A549 (cell line): ENCODE data around the gene WSCD1. TPM values are rescaled to one million over a fixed set of nuclear protein-coding genes. Genes with fewer than 3 reads are reported as not detected.

Source experiments
- ATAC-seq, 2 experiments: fragments of 200-7000 bp in 1 of 2; fragments of >200 bp in 1 of 2; cut with Nextera tagmentation in 1 of 2; cut with Tn5 transposase in 1 of 2; 3 replicates each; pipeline versions ENCODE4 v1.8.0 to v1.9.1; 2018 to 2020; ENCODE audit warnings: mild to moderate bottlenecking in 1 of 2, moderate library complexity in 1 of 2
- CTCF ChIA-PET: fragments of 300-600 bp; sonication (Branson Sonifier 250); formaldehyde crosslinking; extraction: SDS; loops from one replicate; lab custom pipeline; 2021; ENCODE audit warnings: antibody characterized with exemption, inconsistent platforms; lab: Yijun Ruan, JAX
- POLR2A ChIA-PET: fragments of 350-600 bp; formaldehyde crosslinking; extraction: SDS; loops from one replicate; lab custom pipeline; 2021; ENCODE audit warnings: antibody characterized with exemption, inconsistent platforms; lab: Yijun Ruan, JAX
- DNase-seq, 2 experiments: peaks; one replicate each; pipeline versions ENCODE4 v3.0.0 to v3.0.0-alpha.2; 2011 to 2016; ENCODE audit warnings: low read depth in 1 of 2, low spot score in 1 of 2
- FAIRE-seq: peaks from 2 replicates; lab custom pipeline; 2011; peaks lifted over from hg19 to GRCh38; lab: Jason Lieb, UNC
- H3K27ac ChIP-seq, 2 experiments: fragments of >200 bp; sonication (Bioruptor Twin); formaldehyde crosslinking; 3 replicates each; pipeline ENCODE4 v1.5.1; 2016 to 2017
- H3K4me1 ChIP-seq: fragments of >200 bp; sonication (Bioruptor Twin); formaldehyde crosslinking; 3 replicates; pipeline ENCODE4 v1.6.1; 2016
- H3K4me2 ChIP-seq: fragments of >200 bp; sonication (Bioruptor Twin); formaldehyde crosslinking; 3 replicates; pipeline ENCODE4 v1.6.1; 2016
- H3K4me3 ChIP-seq: fragments of >200 bp; sonication (Bioruptor Twin); formaldehyde crosslinking; 3 replicates; pipeline ENCODE4 v1.5.1; 2016
- H3K9me3 ChIP-seq: fragments of >200 bp; sonication (Bioruptor Twin); formaldehyde crosslinking; 3 replicates; pipeline ENCODE4 v1.6.1; 2016
- BHLHE40 ChIP-seq: IDR thresholded peaks from 2 replicates; pipeline ENCODE4 v1.6.1; 2012; ENCODE audit warnings: low read depth, low read length, inconsistent platforms
- CBX8 ChIP-seq: fragments of 200-600 bp; sonication (generic); IDR thresholded peaks from 2 replicates; pipeline ENCODE4 v1.6.1; 2016
- CEBPB ChIP-seq, 2 experiments: fragments of >200 bp in 1 of 2; sonication (Bioruptor Twin) in 1 of 2; formaldehyde crosslinking in 1 of 2; IDR thresholded peaks; 2 replicates each; pipeline ENCODE4 v1.6.1; 2012 to 2016
- EHF ChIP-seq: fragments of 250-450 bp; sonication (Bioruptor Pico); IDR thresholded peaks from 2 replicates; pipeline ENCODE4 v1.5.0; 2020; ENCODE audit warnings: mild to moderate bottlenecking
- EP300 ChIP-seq, 2 experiments: fragments of >200 bp; sonication (Bioruptor Twin); formaldehyde crosslinking; IDR thresholded peaks; 2 replicates in 1 of 2; 3 replicates in 1 of 2; pipeline ENCODE4 v1.6.1; 2016 to 2017
- ESRRA ChIP-seq: fragments of 150-350 bp; IDR thresholded peaks from 2 replicates; pipeline ENCODE4 v1.6.1; 2014; ENCODE audit warnings: mild to moderate bottlenecking, low read length, borderline replicate concordance
- FOXS1 ChIP-seq: fragments of 250-450 bp; sonication (Bioruptor Pico); IDR thresholded peaks from 2 replicates; pipeline ENCODE4 v1.5.0; 2020; ENCODE audit warnings: mild to moderate bottlenecking, moderate library complexity
- GATA3 ChIP-seq: IDR thresholded peaks from 2 replicates; pipeline ENCODE4 v1.6.1; 2012; ENCODE audit warnings: borderline replicate concordance
- HEYL ChIP-seq: fragments of 250-450 bp; sonication (Bioruptor Pico); IDR thresholded peaks from 2 replicates; pipeline ENCODE4 v1.8.0; 2021; ENCODE audit warnings: mild to moderate bottlenecking, moderate library complexity
- HOXA7 ChIP-seq: fragments of 250-450 bp; sonication (Bioruptor Pico); IDR thresholded peaks from 2 replicates; pipeline ENCODE4 v1.5.0; 2020; ENCODE audit warnings: mild to moderate bottlenecking, moderate library complexity
- HOXB13 ChIP-seq: fragments of 250-450 bp; sonication (Bioruptor Pico); IDR thresholded peaks from 2 replicates; pipeline ENCODE4 v1.5.0; 2020; ENCODE audit warnings: low read depth, mild to moderate bottlenecking, moderate library complexity
- JUNB ChIP-seq: fragments of >200 bp; sonication (Bioruptor Twin); formaldehyde crosslinking; IDR thresholded peaks from 2 replicates; pipeline ENCODE4 v1.6.1; 2016
- KDM1A ChIP-seq: fragments of 200-600 bp; sonication (generic); IDR thresholded peaks from 2 replicates; pipeline ENCODE4 v1.6.1; 2016; ENCODE audit warnings: low read depth, mild to moderate bottlenecking
- MAFK ChIP-seq: fragments of 450-650 bp; IDR thresholded peaks from 2 replicates; pipeline ENCODE4 v1.6.1; 2014; ENCODE audit not compliant: partially characterized antibody
- MAZ ChIP-seq: fragments of 150-350 bp; IDR thresholded peaks from 2 replicates; pipeline ENCODE4 v1.6.1; 2014; ENCODE audit warnings: antibody characterized with exemption, low read depth, low read length, borderline replicate concordance
- NFE2L2 ChIP-seq: fragments of 150-350 bp; conservative IDR thresholded peaks from 2 replicates; pipeline ENCODE4 v1.6.1; 2014; ENCODE audit warnings: low read length
- NR3C1 ChIP-seq: fragments of >200 bp; sonication (Bioruptor Twin); formaldehyde crosslinking; IDR thresholded peaks from 3 replicates; pipeline ENCODE4 v1.6.1; 2017
- POLR2A ChIP-seq: IDR thresholded peaks from 2 replicates; pipeline ENCODE4 v1.6.1; 2012; ENCODE audit warnings: mild to moderate bottlenecking, low read length
- RAD21 ChIP-seq, 2 experiments: fragments of >200 bp in 1 of 2; sonication (Bioruptor Twin) in 1 of 2; formaldehyde crosslinking in 1 of 2; IDR thresholded peaks in 1 of 2; conservative IDR thresholded peaks in 1 of 2; 2 replicates in 1 of 2; 3 replicates in 1 of 2; pipeline ENCODE4 v1.6.1; 2012 to 2018; ENCODE audit warnings: inconsistent platforms in 1 of 2
- RFX5 ChIP-seq: fragments of 450-650 bp; IDR thresholded peaks from 2 replicates; pipeline ENCODE4 v1.7.1; 2014; ENCODE audit warnings: antibody characterized with exemption, mild to moderate bottlenecking, moderate library complexity
- SMC3 ChIP-seq: fragments of >200 bp; sonication (Bioruptor Twin); formaldehyde crosslinking; IDR thresholded peaks from 3 replicates; pipeline ENCODE4 v1.6.1; 2018; ENCODE audit warnings: inconsistent platforms
- SREBF2 ChIP-seq: fragments of 450-650 bp; IDR thresholded peaks from 2 replicates; pipeline ENCODE4 v1.6.1; 2014; ENCODE audit warnings: mild to moderate bottlenecking, moderate library complexity
- ZFP36 ChIP-seq: fragments of 450-650 bp; IDR thresholded peaks from 2 replicates; pipeline ENCODE4 v1.6.1; 2014; ENCODE audit warnings: borderline replicate concordance; ENCODE audit not compliant: partially characterized antibody
- ZNF302 ChIP-seq: fragments of 250-450 bp; sonication (Bioruptor Pico); IDR thresholded peaks from 2 replicates; pipeline ENCODE4 v1.9.0; 2021; ENCODE audit warnings: inconsistent platforms, mild to moderate bottlenecking, moderate library complexity
- WGBS: methylation state at CpG from one replicate; pipeline ENCODE4 v1.1.6; 2017; ENCODE audit errors: missing lambda C conversion rate; 5-methylcytosine and 5-hydroxymethylcytosine counted together
- polyA plus RNA-seq, 4 experiments: library from polyadenylated mRNA; depleted of rRNA in 3 of 4; stranded (reverse); fragments of >200 nt; fragmentation: RNase III in 1 of 4; extraction: RNeasy Plus Mini Kit Qiagen cat#74134 plus additional on column Dnase treatment in 1 of 4; gene quantifications; 2 replicates in 3 of 4; 3 replicates in 1 of 4; pipeline ENCODE4 v1.2.3, GENCODE V29; 2011 to 2017
- TF ChIP-seq, protein P1 (sequence below): fragments of >200 bp; sonication (Bioruptor Twin); formaldehyde crosslinking; IDR thresholded peaks from 2 replicates; pipeline ENCODE4 v1.6.1; 2016
- TF ChIP-seq, protein P2 (sequence below): fragments of >200 bp; sonication (Bioruptor Twin); formaldehyde crosslinking; IDR thresholded peaks from 3 replicates; pipeline ENCODE4 v1.5.1; 2016
- TF ChIP-seq, protein P3 (sequence below): IDR thresholded peaks from 2 replicates; pipeline ENCODE4 v1.6.1; 2012; ENCODE audit warnings: low read depth, borderline replicate concordance

The WSCD1 gene
- polyA plus RNA-seq, 2 of the 4 experiments (the other 2 are of a cell fraction) = 1.6 TPM

DNA sequence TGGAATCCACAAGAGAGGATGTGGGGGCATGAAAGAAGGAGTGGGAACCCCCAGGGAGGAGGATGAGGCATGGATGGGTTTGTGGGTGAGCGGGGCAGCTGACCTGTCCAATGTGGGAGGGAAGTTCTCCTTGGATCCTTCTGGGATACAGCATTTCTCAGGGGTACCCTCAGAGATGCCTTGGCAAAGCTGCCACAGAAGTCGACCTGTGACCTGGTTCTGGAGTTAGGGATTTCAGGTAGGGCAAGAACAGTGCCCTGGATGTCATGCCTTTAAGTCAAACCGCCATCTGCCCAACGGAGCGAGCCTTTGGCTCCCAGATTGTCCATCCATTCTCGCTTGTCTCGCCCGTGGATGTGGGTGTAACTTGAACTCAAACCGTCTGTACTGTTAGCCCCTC lies 30.0 kb downstream of the WSCD1 start:
- 31% methylated on average over 9 of the region's 9 CpGs for WGBS
- DNase-seq = no peak
- Histone ChIP-seq H3K9me3 (no peaks in the 10 kb centered on the region), H3K4me1 (no peaks in the 10 kb centered on the region), H3K4me2 (no peak overlapping the region), H3K4me3 (no peak overlapping the region), H3K27ac (no peak overlapping the region)
- no peak for FAIRE-seq
- ChIA-PET POLR2A (no interaction called here), CTCF (no interaction called here)
- no peak for ATAC-seq
- no peak for TF ChIP-seq ZNF302 (CRISPR knock-in tag)
- no peak for TF ChIP-seq HEYL (CRISPR knock-in tag)
- TF ChIP-seq CEBPB (IDR thresholded peaks at IDR 0.05) = no peak
- TF ChIP-seq FOXS1 (CRISPR knock-in tag) = no peak
- no peak for TF ChIP-seq BHLHE40
- TF ChIP-seq, protein P1, sequence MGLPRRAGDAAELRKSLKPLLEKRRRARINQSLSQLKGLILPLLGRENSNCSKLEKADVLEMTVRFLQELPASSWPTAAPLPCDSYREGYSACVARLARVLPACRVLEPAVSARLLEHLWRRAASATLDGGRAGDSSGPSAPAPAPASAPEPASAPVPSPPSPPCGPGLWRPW = no peak
- TF ChIP-seq SMC3 = no peak
- TF ChIP-seq EP300 (IDR thresholded peaks at IDR 0.05) = no peak
- TF ChIP-seq, protein P2, sequence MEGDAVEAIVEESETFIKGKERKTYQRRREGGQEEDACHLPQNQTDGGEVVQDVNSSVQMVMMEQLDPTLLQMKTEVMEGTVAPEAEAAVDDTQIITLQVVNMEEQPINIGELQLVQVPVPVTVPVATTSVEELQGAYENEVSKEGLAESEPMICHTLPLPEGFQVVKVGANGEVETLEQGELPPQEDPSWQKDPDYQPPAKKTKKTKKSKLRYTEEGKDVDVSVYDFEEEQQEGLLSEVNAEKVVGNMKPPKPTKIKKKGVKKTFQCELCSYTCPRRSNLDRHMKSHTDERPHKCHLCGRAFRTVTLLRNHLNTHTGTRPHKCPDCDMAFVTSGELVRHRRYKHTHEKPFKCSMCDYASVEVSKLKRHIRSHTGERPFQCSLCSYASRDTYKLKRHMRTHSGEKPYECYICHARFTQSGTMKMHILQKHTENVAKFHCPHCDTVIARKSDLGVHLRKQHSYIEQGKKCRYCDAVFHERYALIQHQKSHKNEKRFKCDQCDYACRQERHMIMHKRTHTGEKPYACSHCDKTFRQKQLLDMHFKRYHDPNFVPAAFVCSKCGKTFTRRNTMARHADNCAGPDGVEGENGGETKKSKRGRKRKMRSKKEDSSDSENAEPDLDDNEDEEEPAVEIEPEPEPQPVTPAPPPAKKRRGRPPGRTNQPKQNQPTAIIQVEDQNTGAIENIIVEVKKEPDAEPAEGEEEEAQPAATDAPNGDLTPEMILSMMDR = no peak
- no peak for TF ChIP-seq NFE2L2
- TF ChIP-seq HOXA7 = no peak
- no peak for TF ChIP-seq SREBF2
- no peak for TF ChIP-seq JUNB
- no peak for TF ChIP-seq HOXB13 (CRISPR knock-in tag)

DNA sequence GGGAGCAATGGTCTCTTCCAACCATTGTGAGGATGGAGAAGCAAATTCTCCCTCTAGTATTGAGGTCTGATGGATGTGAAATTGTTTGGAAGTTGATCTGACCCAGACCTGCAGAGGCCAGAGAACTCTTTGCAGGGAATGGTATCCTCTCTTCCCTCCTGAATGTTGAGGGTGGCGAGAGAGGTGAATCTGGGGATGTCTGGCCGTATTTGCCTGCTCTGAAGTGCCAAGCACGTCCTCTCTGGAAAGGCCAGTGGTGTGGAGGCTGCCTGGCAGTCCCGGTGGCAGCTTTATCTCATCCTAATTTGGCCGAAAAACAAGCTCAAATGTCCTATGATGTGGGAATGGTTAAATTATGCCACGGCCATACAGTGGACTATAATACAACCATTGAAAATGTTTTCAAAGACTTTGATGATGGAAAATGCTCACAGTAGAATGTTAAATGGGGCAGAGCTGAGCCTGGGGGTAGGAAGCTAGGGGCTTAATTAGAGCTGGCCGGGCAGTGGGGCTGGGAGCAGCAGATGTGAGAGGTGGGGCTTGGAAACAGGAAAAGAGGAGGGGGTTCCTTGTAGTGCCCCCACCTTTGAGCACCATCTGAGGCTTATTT lies 30.8 kb downstream of the WSCD1 start:
- POLR2A ChIA-PET = no interaction called here
- Histone ChIP-seq H3K4me1 (no peaks in the 10 kb centered on the region), H3K9me3 (no peaks in the 10 kb centered on the region), H3K4me2 (no peak overlapping the region), H3K4me3 (no peak overlapping the region), H3K27ac (no peak overlapping the region)
- no peak for DNase-seq
- WGBS = 31% methylated on average over 7 of the region's 7 CpGs
- no peak for ATAC-seq
- CTCF ChIA-PET = no interaction called here
- no peak for TF ChIP-seq HEYL (CRISPR knock-in tag)
- TF ChIP-seq GATA3 = no peak
- TF ChIP-seq RFX5 = no peak
- TF ChIP-seq CBX8 = no peak
- TF ChIP-seq, protein P3, sequence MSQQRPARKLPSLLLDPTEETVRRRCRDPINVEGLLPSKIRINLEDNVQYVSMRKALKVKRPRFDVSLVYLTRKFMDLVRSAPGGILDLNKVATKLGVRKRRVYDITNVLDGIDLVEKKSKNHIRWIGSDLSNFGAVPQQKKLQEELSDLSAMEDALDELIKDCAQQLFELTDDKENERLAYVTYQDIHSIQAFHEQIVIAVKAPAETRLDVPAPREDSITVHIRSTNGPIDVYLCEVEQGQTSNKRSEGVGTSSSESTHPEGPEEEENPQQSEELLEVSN = no peak
- no peak for TF ChIP-seq MAFK
- TF ChIP-seq KDM1A = no peak
- no peak for TF ChIP-seq ZFP36
- TF ChIP-seq MAZ = no peak
- TF ChIP-seq JUNB = no peak
- TF ChIP-seq NR3C1 = no peak
- TF ChIP-seq CEBPB (IDR thresholded peaks at IDR 0.05) = no peak
- TF ChIP-seq FOXS1 (CRISPR knock-in tag) = no peak
- no peak for TF ChIP-seq EHF (CRISPR knock-in tag)
- TF ChIP-seq, protein P1 = no peak
- no peak for TF ChIP-seq RAD21 (conservative IDR thresholded peaks at IDR 0.05 in 1 of 2, IDR thresholded peaks at IDR 0.05 in 1 of 2)
- no peak for TF ChIP-seq ESRRA
- TF ChIP-seq POLR2A = no peak
- no peak for TF ChIP-seq HOXA7
- no peak for FAIRE-seq
